H1 (cell line): Measurements from ENCODE around the gene KCNH1. TPM values are rescaled to one million over a fixed set of nuclear protein-coding genes. Genes with fewer than 3 reads are reported as not detected.

Experiments used
- CHD2 ChIP-seq: IDR thresholded peaks from 2 replicates; pipeline ENCODE4 v1.6.1; 2012; ENCODE audit warnings: low read length, improper control_type of control experiment
- POU5F1 ChIP-seq: IDR thresholded peaks from 2 replicates; pipeline ENCODE4 v1.6.1; 2011; ENCODE audit warnings: low read depth, mild to moderate bottlenecking, low read length, moderate library complexity
- SP2 ChIP-seq: IDR thresholded peaks from 2 replicates; pipeline ENCODE4 v1.6.1; 2012; ENCODE audit warnings: mild to moderate bottlenecking, low read length, inconsistent platforms
- SUZ12 ChIP-seq: fragments of 200-600 bp; sonication (generic); IDR thresholded peaks from 2 replicates; pipeline ENCODE4 v1.6.1; 2012; ENCODE audit warnings: mild to moderate bottlenecking, inconsistent platforms, low read length, moderate library complexity, mixed read lengths
- polyA plus RNA-seq, 7 experiments: library from polyadenylated mRNA; depleted of rRNA in 3 of 7; stranded (reverse) in 5 of 7; unstranded in 2 of 7; fragments of >200 nt in 5 of 7; fragments of 200-250 nt in 2 of 7; gene quantifications; 1 replicate in 5 of 7; 2 replicates in 1 of 7; 4 replicates in 1 of 7; pipeline versions ENCODE4 v1.2.1 to v1.2.3, GENCODE V29; 2011 to 2013; ENCODE audit warnings: missing spikeins in 2 of 7, mixed read lengths in 2 of 7
- total RNA-seq: library from RNA; stranded (reverse); fragmentation: NEBNext Ultra II Directional; extraction: Animal tissue kit (Norgen Biotek cat#: 25700); gene quantifications from 2 replicates; pipeline ENCODE4 v1.2.1, GENCODE V29; 2021

The KCNH1 gene
- total and polyA plus RNA-seq, 2 of the 8 experiments (the other 6 are each of a cell fraction or from before 2014, with no cell fraction given) = 0.27 to 0.34 TPM

DNA sequence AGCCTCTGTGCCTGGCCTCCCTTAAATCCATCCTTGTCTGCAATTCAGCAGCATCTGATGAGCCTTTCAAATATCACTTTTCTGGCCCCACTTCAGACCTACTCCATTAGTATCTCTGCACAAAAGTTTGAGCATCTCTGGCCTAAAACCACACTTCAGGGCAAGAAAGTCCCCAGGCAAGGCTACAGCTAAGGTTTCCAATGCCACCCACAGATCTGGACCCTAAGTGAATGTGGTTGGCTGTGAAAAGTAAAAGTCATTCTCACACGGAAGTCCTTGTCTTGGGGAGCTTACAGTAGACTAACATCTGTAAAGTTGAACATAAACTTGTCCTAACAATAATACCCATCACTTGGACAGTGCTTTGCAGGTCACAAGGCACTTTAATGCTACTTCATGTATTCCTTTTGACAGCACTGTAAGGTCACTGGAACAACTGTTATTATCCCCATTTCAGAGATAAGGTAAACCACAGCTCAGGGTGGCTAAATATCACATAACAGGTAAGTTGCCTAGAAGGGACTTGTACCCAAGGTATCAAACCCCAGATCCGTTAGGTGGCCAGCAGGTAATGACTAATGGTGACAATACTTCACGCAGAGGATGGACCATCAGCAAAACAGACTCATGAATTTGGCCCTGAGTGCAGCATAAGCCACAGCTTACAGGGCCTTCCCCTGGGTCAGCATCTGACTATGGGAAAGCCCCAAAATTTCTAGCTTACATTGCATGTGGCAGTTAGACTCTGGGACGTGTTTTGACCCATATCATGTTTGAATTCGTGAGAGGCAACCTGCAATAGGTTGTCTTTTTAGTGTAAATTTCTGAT lies 449.3 kb downstream of the KCNH1 start (continued):
- no peak for TF ChIP-seq SP2
- no peak for TF ChIP-seq POU5F1
- no peak for TF ChIP-seq CHD2
- TF ChIP-seq SUZ12 = no peak
- TF ChIP-seq, all 59 proteins: peak for 0
